Measurements from ENCODE around the gene CFAP100. TPM values are rescaled to one million over a fixed set of nuclear protein-coding genes. Genes with fewer than 3 reads are reported as not detected.

CFAP100 gene
- total RNA-seq, 1 donor from 2014 or later, result 4.3 TPM

GRCh38 chr3:126460381-126460780 is 65.7 kb downstream of the CFAP100 start:
- H3K4me3 Mint-ChIP-seq, result no peak overlapping the region
- no peak for DNase-seq (ENCODE audit: extremely low spot score, unreplicated experiment)
- no peaks in the 10 kb centered on the region for H3K9me3 Mint-ChIP-seq
- no peaks in the 10 kb centered on the region for H3K27me3 Mint-ChIP-seq
- TF ChIP-seq CTCF (conservative IDR thresholded peaks at IDR 0.05), result no peak
- H3K36me3 Mint-ChIP-seq, result peaks cover 20% of the 10 kb centered on the region
- H3K27ac Mint-ChIP-seq, result no peak overlapping the region
- H3K4me1 Mint-ChIP-seq (ENCODE audit: unreplicated experiment), result peaks cover 4% of the 10 kb centered on the region

GRCh38 chr3:126461450-126462070 is 66.9 kb downstream of the CFAP100 start:
- no peaks in the 10 kb centered on the region for H3K9me3 Mint-ChIP-seq
- no peak for TF ChIP-seq CTCF (conservative IDR thresholded peaks at IDR 0.05)
- no peak overlapping the region for H3K4me3 Mint-ChIP-seq
- H3K27me3 Mint-ChIP-seq, result no peaks in the 10 kb centered on the region
- H3K36me3 Mint-ChIP-seq, result peaks cover 24% of the 10 kb centered on the region
- H3K4me1 Mint-ChIP-seq (ENCODE audit: unreplicated experiment), result peaks cover 2% of the 10 kb centered on the region
- DNase-seq (ENCODE audit: extremely low spot score, unreplicated experiment), result no peak
- H3K27ac Mint-ChIP-seq, result no peak overlapping the region

GRCh38 chr3:126463521-126463920 is 68.8 kb downstream of the CFAP100 start:
- Mint-ChIP-seq H3K4me3 (no peak overlapping the region), H3K36me3 (peaks cover 26% of the 10 kb centered on the region), H3K27ac (no peak overlapping the region), H3K27me3 (no peaks in the 10 kb centered on the region), H3K4me1 (ENCODE audit: unreplicated experiment) (no peaks in the 10 kb centered on the region), H3K9me3 (no peaks in the 10 kb centered on the region)
- TF ChIP-seq CTCF (conservative IDR thresholded peaks at IDR 0.05), result no peak
- no peak for DNase-seq (ENCODE audit: extremely low spot score, unreplicated experiment)

GRCh38 chr3:126464093-126464492 is 69.4 kb downstream of the CFAP100 start:
- no peak overlapping the region for H3K27ac Mint-ChIP-seq

GRCh38 chr3:126464494-126464893 is 69.8 kb downstream of the CFAP100 start:
- Mint-ChIP-seq H3K4me1 (ENCODE audit: unreplicated experiment) (no peaks in the 10 kb centered on the region), H3K36me3 (peaks cover 35% of the 10 kb centered on the region), H3K4me3 (no peak overlapping the region), H3K27ac (no peak overlapping the region), H3K9me3 (no peaks in the 10 kb centered on the region), H3K27me3 (no peaks in the 10 kb centered on the region)
- no peak for DNase-seq (ENCODE audit: extremely low spot score, unreplicated experiment)
- TF ChIP-seq CTCF (conservative IDR thresholded peaks at IDR 0.05), result no peak

More at GRCh38 chr3:126464093-126464492, 69.4 kb downstream of the CFAP100 start:
- DNase-seq (ENCODE audit: extremely low spot score, unreplicated experiment), result no peak
- no peak overlapping the region for H3K4me3 Mint-ChIP-seq
- H3K36me3 Mint-ChIP-seq, result peaks cover 31% of the 10 kb centered on the region
- no peaks in the 10 kb centered on the region for H3K27me3 Mint-ChIP-seq
- H3K4me1 Mint-ChIP-seq (ENCODE audit: unreplicated experiment), result no peaks in the 10 kb centered on the region
- TF ChIP-seq CTCF (conservative IDR thresholded peaks at IDR 0.05), result no peak
- no peaks in the 10 kb centered on the region for H3K9me3 Mint-ChIP-seq

All from type B pancreatic cell (in vitro differentiated cells).